HCT116 (cell line): Measurements from ENCODE around the gene IQSEC3.

Experiments
- CBX3 ChIP-seq: IDR thresholded peaks from 2 replicates; pipeline ENCODE4 v1.6.1; 2012; ENCODE audit warnings: low read depth
- CEBPB ChIP-seq: IDR thresholded peaks from 2 replicates; pipeline ENCODE4 v1.6.1; 2012; ENCODE audit warnings: low read depth
- EGR1 ChIP-seq: IDR thresholded peaks from 2 replicates; pipeline ENCODE4 v1.6.1; 2012; ENCODE audit warnings: low read depth
- EZH2 ChIP-seq: fragments of 200-600 bp; sonication (generic); IDR thresholded peaks from 2 replicates; pipeline ENCODE4 v1.6.1; 2017; ENCODE audit warnings: antibody characterized with exemption, mixed run types
- POLR2A ChIP-seq: IDR thresholded peaks from 2 replicates; pipeline ENCODE4 v1.7.0; 2011; ENCODE audit warnings: borderline replicate concordance; ENCODE audit not compliant: insufficient read depth, insufficient read length; ENCODE audit errors: extremely low read depth
- POLR2AphosphoS5 ChIP-seq: IDR thresholded peaks from 2 replicates; pipeline ENCODE4 v1.6.1; 2011; ENCODE audit warnings: mild to moderate bottlenecking, low read depth, low read length, moderate library complexity
- TF ChIP-seq, protein P1 (sequence below): IDR thresholded peaks from 2 replicates; pipeline ENCODE4 v1.6.1; 2012
- TF ChIP-seq, protein P2 (sequence below), 3 experiments: fragments of 200-600 bp in 1 of 3; sonication (generic) in 1 of 3; IDR thresholded peaks in 2 of 3; conservative IDR thresholded peaks in 1 of 3; 2 replicates each; pipeline ENCODE4 v1.5.1; 2012 to 2017; ENCODE audit warnings: low read depth in 2 of 3, low read length in 2 of 3, antibody characterized with exemption in 1 of 3, borderline replicate concordance in 1 of 3, control low read depth in 1 of 3, mild to moderate bottlenecking in 1 of 3, mixed read lengths in 1 of 3, mixed run types in 1 of 3, moderate library complexity in 1 of 3; ENCODE audit not compliant: insufficient read depth in 1 of 3
- TF ChIP-seq, protein P3 (sequence below): IDR thresholded peaks from 2 replicates; pipeline ENCODE4 v1.6.1; 2012; ENCODE audit warnings: low read depth

DNA sequence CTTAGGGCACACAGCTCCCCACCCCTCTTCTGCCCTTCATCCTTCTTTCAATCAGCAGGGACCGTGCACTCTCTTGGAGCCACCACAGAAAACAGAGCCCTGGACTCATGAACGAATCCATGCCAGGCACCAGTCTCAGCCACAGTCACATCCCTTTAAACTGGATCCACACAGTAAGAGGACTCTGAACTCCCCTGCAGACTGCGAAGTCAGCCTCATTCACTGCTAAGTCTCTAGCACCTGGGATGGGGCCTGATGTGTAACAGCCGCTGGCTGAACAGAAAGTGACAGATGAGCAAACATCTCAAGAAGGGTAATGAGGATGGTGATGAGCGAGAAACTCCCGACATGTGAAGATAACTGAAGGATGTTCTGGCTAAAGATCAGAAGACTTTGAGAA is 45.8 kb upstream of the IQSEC3 start:
- TF ChIP-seq POLR2A (no peak), POLR2AphosphoS5 (no peak), CBX3 (no peak), CEBPB (no peak), EZH2 (no peak), EGR1 (no peak)
- TF ChIP-seq, protein P1, sequence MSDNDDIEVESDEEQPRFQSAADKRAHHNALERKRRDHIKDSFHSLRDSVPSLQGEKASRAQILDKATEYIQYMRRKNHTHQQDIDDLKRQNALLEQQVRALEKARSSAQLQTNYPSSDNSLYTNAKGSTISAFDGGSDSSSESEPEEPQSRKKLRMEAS: no peak
- TF ChIP-seq, protein P2, sequence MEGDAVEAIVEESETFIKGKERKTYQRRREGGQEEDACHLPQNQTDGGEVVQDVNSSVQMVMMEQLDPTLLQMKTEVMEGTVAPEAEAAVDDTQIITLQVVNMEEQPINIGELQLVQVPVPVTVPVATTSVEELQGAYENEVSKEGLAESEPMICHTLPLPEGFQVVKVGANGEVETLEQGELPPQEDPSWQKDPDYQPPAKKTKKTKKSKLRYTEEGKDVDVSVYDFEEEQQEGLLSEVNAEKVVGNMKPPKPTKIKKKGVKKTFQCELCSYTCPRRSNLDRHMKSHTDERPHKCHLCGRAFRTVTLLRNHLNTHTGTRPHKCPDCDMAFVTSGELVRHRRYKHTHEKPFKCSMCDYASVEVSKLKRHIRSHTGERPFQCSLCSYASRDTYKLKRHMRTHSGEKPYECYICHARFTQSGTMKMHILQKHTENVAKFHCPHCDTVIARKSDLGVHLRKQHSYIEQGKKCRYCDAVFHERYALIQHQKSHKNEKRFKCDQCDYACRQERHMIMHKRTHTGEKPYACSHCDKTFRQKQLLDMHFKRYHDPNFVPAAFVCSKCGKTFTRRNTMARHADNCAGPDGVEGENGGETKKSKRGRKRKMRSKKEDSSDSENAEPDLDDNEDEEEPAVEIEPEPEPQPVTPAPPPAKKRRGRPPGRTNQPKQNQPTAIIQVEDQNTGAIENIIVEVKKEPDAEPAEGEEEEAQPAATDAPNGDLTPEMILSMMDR (IDR thresholded peaks at IDR 0.05 in 2 of 3, conservative IDR thresholded peaks at IDR 0.05 in 1 of 3; ENCODE audit: borderline replicate concordance in 1 of 3, insufficient read depth in 1 of 3, low read depth in 2 of 3, low read length in 2 of 3): no peak
- TF ChIP-seq, protein P3, sequence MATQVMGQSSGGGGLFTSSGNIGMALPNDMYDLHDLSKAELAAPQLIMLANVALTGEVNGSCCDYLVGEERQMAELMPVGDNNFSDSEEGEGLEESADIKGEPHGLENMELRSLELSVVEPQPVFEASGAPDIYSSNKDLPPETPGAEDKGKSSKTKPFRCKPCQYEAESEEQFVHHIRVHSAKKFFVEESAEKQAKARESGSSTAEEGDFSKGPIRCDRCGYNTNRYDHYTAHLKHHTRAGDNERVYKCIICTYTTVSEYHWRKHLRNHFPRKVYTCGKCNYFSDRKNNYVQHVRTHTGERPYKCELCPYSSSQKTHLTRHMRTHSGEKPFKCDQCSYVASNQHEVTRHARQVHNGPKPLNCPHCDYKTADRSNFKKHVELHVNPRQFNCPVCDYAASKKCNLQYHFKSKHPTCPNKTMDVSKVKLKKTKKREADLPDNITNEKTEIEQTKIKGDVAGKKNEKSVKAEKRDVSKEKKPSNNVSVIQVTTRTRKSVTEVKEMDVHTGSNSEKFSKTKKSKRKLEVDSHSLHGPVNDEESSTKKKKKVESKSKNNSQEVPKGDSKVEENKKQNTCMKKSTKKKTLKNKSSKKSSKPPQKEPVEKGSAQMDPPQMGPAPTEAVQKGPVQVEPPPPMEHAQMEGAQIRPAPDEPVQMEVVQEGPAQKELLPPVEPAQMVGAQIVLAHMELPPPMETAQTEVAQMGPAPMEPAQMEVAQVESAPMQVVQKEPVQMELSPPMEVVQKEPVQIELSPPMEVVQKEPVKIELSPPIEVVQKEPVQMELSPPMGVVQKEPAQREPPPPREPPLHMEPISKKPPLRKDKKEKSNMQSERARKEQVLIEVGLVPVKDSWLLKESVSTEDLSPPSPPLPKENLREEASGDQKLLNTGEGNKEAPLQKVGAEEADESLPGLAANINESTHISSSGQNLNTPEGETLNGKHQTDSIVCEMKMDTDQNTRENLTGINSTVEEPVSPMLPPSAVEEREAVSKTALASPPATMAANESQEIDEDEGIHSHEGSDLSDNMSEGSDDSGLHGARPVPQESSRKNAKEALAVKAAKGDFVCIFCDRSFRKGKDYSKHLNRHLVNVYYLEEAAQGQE: no peak
